Endothelial cell (in vitro differentiated cells): Measurements from ENCODE around the gene TAF4. TPM values are rescaled to one million over a fixed set of nuclear protein-coding genes. Genes with fewer than 3 reads are reported as not detected.

Source experiments
- DNase-seq: peaks from one replicate; pipeline ENCODE4 v3.0.0; 2021; ENCODE audit warnings: low spot score
- H3K27ac Mint-ChIP-seq: one replicate; pipeline ENCODE4 v1.8.0; 2021; ENCODE audit warnings: mixed read lengths, inconsistent platforms; ENCODE audit not compliant: unreplicated experiment
- H3K27me3 Mint-ChIP-seq: one replicate; pipeline ENCODE4 v1.8.0; 2021; ENCODE audit warnings: mild to moderate bottlenecking, moderate library complexity, mixed read lengths, inconsistent platforms; ENCODE audit not compliant: unreplicated experiment
- H3K36me3 Mint-ChIP-seq: one replicate; pipeline ENCODE4 v1.8.0; 2021; ENCODE audit warnings: mild to moderate bottlenecking, low read depth, mixed read lengths, inconsistent platforms; ENCODE audit not compliant: unreplicated experiment
- H3K4me1 Mint-ChIP-seq: one replicate; pipeline ENCODE4 v1.8.0; 2021; ENCODE audit warnings: mild to moderate bottlenecking, mixed read lengths, inconsistent platforms; ENCODE audit not compliant: unreplicated experiment
- H3K4me3 Mint-ChIP-seq: one replicate; pipeline ENCODE4 v1.8.0; 2021; ENCODE audit warnings: mild to moderate bottlenecking, mixed read lengths, inconsistent platforms; ENCODE audit not compliant: unreplicated experiment
- H3K9me3 Mint-ChIP-seq: one replicate; pipeline ENCODE4 v1.8.0; 2021; ENCODE audit warnings: mixed read lengths, inconsistent platforms; ENCODE audit not compliant: unreplicated experiment
- CTCF ChIP-seq: fragments of 200-600 bp; sonication (generic); IDR thresholded peaks from one replicate; pipeline ENCODE4 v1.5.0; 2021; ENCODE audit warnings: antibody characterized with exemption; ENCODE audit not compliant: unreplicated experiment
- total RNA-seq: library from RNA; stranded (reverse); fragmentation: NEBNext Ultra II Directional; extraction: Animal tissue kit (Norgen Biotek cat#: 25700); gene quantifications from one replicate; pipeline ENCODE4 v1.2.1, GENCODE V29; 2021; ENCODE audit not compliant: unreplicated experiment

Gene TAF4
- total RNA-seq, 1 donor from 2014 or later: 14.2 TPM

- Mint-ChIP-seq H3K27me3 (peaks cover 3% of the 10 kb centered on the region), H3K4me3 (no peak overlapping the region), H3K4me1 (no peaks in the 10 kb centered on the region), H3K9me3 (no peaks in the 10 kb centered on the region), H3K36me3 (no peaks in the 10 kb centered on the region), H3K27ac (no peak overlapping the region)
- TF ChIP-seq CTCF: no peak
- no peak for DNase-seq
Observed at GRCh38 chr20:62096421-62097380, 31.0 kb upstream of the TAF4 start.

- Mint-ChIP-seq H3K27me3 (peaks cover 2% of the 10 kb centered on the region), H3K4me3 (no peak overlapping the region), H3K4me1 (no peaks in the 10 kb centered on the region), H3K9me3 (no peaks in the 10 kb centered on the region), H3K36me3 (no peaks in the 10 kb centered on the region), H3K27ac (no peak overlapping the region)
- no peak for TF ChIP-seq CTCF
- DNase-seq: no peak
Observed at GRCh38 chr20:62089393-62089792, 23.7 kb upstream of the TAF4 start.

GRCh38 chr20:62088258-62089127 lies 22.8 kb upstream of the TAF4 start:
- no peak for TF ChIP-seq CTCF
- H3K36me3 Mint-ChIP-seq: no peaks in the 10 kb centered on the region
- no peaks in the 10 kb centered on the region for H3K4me1 Mint-ChIP-seq
- no peak overlapping the region for H3K4me3 Mint-ChIP-seq
- H3K27ac Mint-ChIP-seq: no peak overlapping the region
- no peak for DNase-seq
- peaks cover 2% of the 10 kb centered on the region for H3K27me3 Mint-ChIP-seq
- H3K9me3 Mint-ChIP-seq: no peaks in the 10 kb centered on the region

GRCh38 chr20:62087632-62088031 lies 22.0 kb upstream of the TAF4 start:
- H3K36me3 Mint-ChIP-seq: no peaks in the 10 kb centered on the region
- DNase-seq: no peak
- H3K4me3 Mint-ChIP-seq: no peak overlapping the region
- H3K27ac Mint-ChIP-seq: no peak overlapping the region
- H3K9me3 Mint-ChIP-seq: no peaks in the 10 kb centered on the region
- TF ChIP-seq CTCF: no peak
- no peaks in the 10 kb centered on the region for H3K4me1 Mint-ChIP-seq
- peaks cover 2% of the 10 kb centered on the region for H3K27me3 Mint-ChIP-seq
